Breast epithelium (tissue), 3 donors: ENCODE results near the gene KMT5C.

Experiments used
- CTCF ChIP-seq, 3 donors: fragments of 450-650 bp; IDR thresholded peaks; one replicate each; pipeline ENCODE4 v1.5.1; 2016 to 2017; ENCODE audit warnings: antibody characterized with exemption in 3 of 3, mild to moderate bottlenecking in 3 of 3, moderate library complexity in 3 of 3
- POLR2A ChIP-seq: fragments of 450-650 bp; IDR thresholded peaks from one replicate; pipeline ENCODE4 v1.6.1; 2016; ENCODE audit warnings: antibody characterized with exemption, mild to moderate bottlenecking, moderate library complexity

- TF ChIP-seq CTCF (IDR thresholded peaks at IDR 0.05): no peak
- TF ChIP-seq POLR2A: no peak
Measured at GRCh38 chr19:55355213-55355821, 15.6 kb downstream of the KMT5C start.
